ENCODE measurements around the gene DCTN3. TPM values are rescaled to one million over a fixed set of nuclear protein-coding genes. Genes with fewer than 3 reads are reported as not detected.

Gene DCTN3
- total and polyA plus RNA-seq, 2 of the 4 experiments (the other 2 are of a cell fraction), result 122 to 183 TPM

GRCh38 chr9:34637356-34638137, 17.3 kb upstream of the DCTN3 start, which contains the start of gene SIGMAR1 (continued):
- TF ChIP-seq CTCF (conservative IDR thresholded peaks at IDR 0.05; ENCODE audit: low read depth, low read length), result no peak

Measured in IMR-90 (cell line).